Bronchial epithelial cell (primary cell): ENCODE results near the gene C12orf60. TPM values are rescaled to one million over a fixed set of nuclear protein-coding genes. Genes with fewer than 3 reads are reported as not detected.

Experiments
- DNase-seq: peaks from one replicate; pipeline ENCODE4 v3.0.0-alpha.2; 2010; ENCODE audit warnings: low read depth
- FAIRE-seq: peaks from 2 replicates; lab custom pipeline; 2011; peaks lifted over from hg19 to GRCh38; lab: Jason Lieb, UNC
- H3K27me3 ChIP-seq: 2 replicates; pipeline ENCODE4 v1.5.1; 2011; ENCODE audit warnings: low read length; ENCODE audit not compliant: control insufficient read depth, insufficient read depth
- H3K36me3 ChIP-seq: 2 replicates; pipeline ENCODE4 v1.5.1; 2011; ENCODE audit warnings: low read length; ENCODE audit not compliant: control insufficient read depth, insufficient read depth
- H3K4me3 ChIP-seq: 2 replicates; pipeline ENCODE4 v1.5.1; 2011; ENCODE audit warnings: mild to moderate bottlenecking, low read depth, low read length, control low read depth
- total RNA-seq: library from RNA; depleted of rRNA; stranded (reverse); fragments of >200 nt; gene quantifications from 2 replicates; pipeline ENCODE4 v1.2.1, GENCODE V29; 2014
- TF ChIP-seq, protein P1 (sequence below): IDR thresholded peaks from 2 replicates; pipeline ENCODE4 v1.5.1; 2011; ENCODE audit warnings: mild to moderate bottlenecking, moderate library complexity, low read length, control low read depth, inconsistent platforms; ENCODE audit not compliant: insufficient read depth, severe bottlenecking

The C12orf60 gene
- total RNA-seq, 1 donor from 2014 or later, result 2.1 TPM

DNA sequence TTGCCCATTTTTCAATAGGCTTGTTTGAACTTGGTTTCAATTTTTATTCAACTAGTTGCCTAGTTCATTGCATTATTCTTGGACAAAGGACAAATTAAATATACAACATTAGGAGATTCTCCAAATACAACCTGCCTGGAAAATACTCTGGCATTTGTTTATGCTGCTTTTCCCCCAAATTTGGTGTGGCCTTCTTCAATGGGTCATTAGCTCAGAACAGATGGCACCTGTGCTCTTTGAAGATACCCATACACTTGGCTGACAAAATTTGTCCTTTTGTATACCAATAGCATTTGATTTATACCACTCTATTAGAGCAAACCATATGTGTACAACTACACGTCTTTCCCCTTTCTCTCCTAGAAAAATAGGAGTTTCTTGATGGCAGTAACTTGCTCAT lies 35.9 kb upstream of the C12orf60 start:
- H3K4me3 ChIP-seq, result no peak overlapping the region
- TF ChIP-seq, protein P1, sequence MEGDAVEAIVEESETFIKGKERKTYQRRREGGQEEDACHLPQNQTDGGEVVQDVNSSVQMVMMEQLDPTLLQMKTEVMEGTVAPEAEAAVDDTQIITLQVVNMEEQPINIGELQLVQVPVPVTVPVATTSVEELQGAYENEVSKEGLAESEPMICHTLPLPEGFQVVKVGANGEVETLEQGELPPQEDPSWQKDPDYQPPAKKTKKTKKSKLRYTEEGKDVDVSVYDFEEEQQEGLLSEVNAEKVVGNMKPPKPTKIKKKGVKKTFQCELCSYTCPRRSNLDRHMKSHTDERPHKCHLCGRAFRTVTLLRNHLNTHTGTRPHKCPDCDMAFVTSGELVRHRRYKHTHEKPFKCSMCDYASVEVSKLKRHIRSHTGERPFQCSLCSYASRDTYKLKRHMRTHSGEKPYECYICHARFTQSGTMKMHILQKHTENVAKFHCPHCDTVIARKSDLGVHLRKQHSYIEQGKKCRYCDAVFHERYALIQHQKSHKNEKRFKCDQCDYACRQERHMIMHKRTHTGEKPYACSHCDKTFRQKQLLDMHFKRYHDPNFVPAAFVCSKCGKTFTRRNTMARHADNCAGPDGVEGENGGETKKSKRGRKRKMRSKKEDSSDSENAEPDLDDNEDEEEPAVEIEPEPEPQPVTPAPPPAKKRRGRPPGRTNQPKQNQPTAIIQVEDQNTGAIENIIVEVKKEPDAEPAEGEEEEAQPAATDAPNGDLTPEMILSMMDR, result no peak
- no peaks in the 10 kb centered on the region for H3K27me3 ChIP-seq
- no peaks in the 10 kb centered on the region for H3K36me3 ChIP-seq
- DNase-seq, result no peak
- no peak for FAIRE-seq

DNA sequence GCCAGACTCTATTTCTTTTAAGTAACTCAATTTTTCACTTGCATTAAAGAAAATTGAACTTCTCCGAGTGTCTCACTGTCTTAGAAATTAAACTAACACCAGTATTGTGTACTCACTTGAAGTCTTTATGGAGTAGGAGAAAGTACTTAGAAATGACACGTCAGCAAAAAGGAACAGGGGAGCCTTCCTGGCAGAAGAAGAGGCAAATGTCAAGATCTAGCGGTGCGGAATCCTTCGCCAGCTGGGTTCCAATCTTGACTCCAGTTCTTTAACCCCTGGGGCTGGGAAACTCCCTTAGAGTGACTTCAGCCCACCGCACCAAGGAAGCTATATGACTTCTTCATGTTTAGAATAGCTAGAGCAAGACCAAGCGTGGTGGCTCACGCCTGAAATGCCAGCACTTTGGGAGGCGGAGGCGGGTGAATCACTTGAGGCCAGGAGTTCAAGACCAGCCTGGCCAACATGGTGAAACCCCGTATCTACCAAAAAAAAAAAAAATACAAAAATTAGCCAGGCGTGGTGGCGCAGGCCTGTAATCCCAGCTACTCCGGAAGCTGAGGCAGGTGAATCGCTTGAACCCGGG lies 34.6 kb upstream of the C12orf60 start:
- H3K4me3 ChIP-seq, result peak overlapping the region; percentile 95
- TF ChIP-seq, protein P1, result no peak
- H3K27me3 ChIP-seq, result no peaks in the 10 kb centered on the region
- no peaks in the 10 kb centered on the region for H3K36me3 ChIP-seq
- FAIRE-seq (no peak), DNase-seq (peak; percentile 66)

DNA sequence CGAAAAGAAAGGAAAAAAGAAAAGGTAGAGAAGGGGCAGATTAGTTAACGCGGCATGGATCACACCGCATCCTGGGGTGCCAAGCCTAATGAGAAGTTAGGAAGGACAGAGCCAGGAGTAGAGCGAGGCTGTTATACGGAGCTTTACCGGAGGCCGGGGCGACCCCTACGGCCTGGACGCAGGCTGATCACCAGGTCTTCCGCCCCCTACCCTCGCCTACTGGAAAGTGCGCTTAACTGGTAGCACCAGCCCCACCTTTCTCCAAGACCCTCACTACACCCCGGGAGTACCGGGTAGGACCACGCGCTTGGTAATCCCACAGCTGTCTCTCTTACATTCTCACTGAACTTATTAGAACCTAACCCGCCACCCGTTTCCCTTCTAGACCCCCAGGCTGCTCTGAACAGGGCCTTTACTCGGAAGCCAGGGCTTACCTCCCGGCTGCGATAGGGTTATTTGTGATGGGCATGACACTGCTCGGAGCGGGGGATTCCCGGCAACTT lies 34.0 kb upstream of the C12orf60 start:
- FAIRE-seq, result no peak
- H3K4me3 ChIP-seq, result peak overlapping the region; percentile 95
- TF ChIP-seq, protein P1, result no peak
- no peaks in the 10 kb centered on the region for H3K27me3 ChIP-seq
- no peaks in the 10 kb centered on the region for H3K36me3 ChIP-seq
- no peak for DNase-seq

DNA sequence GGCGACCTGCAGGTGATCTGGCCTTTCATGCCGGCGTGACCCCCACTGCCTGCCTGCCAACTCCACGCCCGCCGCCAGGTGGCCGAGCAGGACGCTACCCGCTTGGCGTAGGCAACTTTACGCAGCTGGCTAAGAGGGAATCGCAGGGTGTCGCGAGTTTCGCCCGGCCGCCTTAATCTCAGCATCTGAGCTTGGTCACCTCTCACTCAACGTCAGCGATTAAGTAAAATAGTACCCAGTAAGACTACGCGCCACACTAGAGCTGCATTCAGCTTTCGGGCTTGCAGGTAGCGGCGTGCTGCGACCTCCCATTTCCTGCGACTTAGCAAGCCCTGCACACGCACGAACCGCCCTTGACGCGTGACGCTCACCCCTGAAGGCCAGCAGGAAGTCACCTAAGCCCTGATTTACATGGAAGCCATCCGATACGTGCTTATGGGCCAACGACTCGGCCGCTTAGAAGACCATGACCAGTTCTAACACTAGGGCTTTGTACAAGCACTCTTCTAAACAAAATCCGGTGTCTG lies 33.4 kb upstream of the C12orf60 start:
- H3K27me3 ChIP-seq, result no peaks in the 10 kb centered on the region
- TF ChIP-seq, protein P1, result peak; percentile 88
- H3K4me3 ChIP-seq, result peak overlapping the region; percentile 95
- FAIRE-seq (no peak), DNase-seq (peak; percentile 73)
- H3K36me3 ChIP-seq, result no peaks in the 10 kb centered on the region

DNA sequence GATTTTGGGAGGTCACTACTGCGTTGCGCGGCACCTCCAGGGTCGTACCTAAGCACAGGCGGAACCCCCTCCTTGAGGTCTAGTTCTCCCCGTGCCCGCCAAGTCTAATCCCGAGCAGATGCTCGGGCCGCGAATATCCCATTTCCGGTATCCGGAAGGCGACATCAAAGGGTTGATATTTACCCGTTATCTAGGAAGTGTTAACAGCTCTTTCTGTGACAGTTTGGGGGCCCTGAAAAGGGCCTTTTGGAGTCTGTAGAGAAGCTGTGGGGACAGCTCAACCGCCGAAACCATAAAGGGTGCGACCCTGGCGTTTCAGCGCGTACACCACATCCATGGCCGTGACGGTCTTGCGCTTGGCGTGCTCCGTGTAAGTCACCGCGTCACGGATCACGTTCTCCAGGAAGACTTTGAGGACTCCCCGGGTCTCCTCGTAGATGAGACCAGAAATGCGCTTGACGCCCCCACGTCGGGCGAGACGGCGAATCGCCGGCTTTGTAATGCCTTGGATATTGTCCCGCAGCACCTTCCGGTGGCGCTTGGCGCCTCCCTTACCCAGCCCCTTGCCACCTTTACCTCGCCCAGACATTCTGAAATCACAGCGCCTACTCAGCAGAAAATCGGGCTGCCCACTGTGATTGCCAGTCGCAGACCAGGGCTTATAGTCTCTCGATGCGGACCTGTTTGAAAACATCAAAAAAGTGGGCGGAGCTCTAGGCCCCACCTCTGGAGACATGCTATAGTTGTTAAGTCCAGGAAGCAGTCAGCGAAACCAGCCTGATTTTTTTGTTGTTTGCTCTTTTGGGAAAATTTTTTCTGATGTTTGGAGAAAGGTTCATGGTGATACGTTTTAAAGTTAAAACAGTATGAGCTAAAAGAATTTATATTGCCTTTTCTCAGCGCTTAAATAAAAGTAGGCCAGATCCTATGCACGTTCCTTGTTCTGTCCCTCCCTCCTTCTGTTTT lies 32.7 kb upstream of the C12orf60 start:
- TF ChIP-seq, protein P1, result no peak
- Histone ChIP-seq H3K36me3 (no peaks in the 10 kb centered on the region), H3K27me3 (no peaks in the 10 kb centered on the region), H3K4me3 (peak overlapping the region; percentile 95)
- FAIRE-seq, result no peak
- DNase-seq, result peak; percentile 92
